GM10248 (cell line): Measurements from ENCODE around the gene TDRD12.

Source experiments
- CTCF ChIA-PET: fragments of 300-600 bp; sonication (Branson Sonifier 250); formaldehyde crosslinking; extraction: SDS; loops from one replicate; lab custom pipeline; 2021; ENCODE audit warnings: antibody characterized with exemption; lab: Yijun Ruan, JAX
- POLR2A ChIA-PET: fragments of 350-650 bp; sonication (Branson Sonifier 250); formaldehyde crosslinking; extraction: SDS; loops from one replicate; lab custom pipeline; 2020; ENCODE audit warnings: antibody characterized with exemption; lab: Yijun Ruan, JAX
- DNase-seq: peaks from one replicate; pipeline ENCODE4 v3.0.0; 2012; ENCODE audit errors: extremely low spot score
- CTCF ChIP-seq: IDR thresholded peaks from 2 replicates; pipeline ENCODE4 v1.5.1; 2012; ENCODE audit warnings: mild to moderate bottlenecking, low read depth; ENCODE audit errors: extremely low read depth, missing control alignments, control extremely low read depth

Gene TDRD12

GRCh38 chr19:32809754-32810153, 90.2 kb downstream of the TDRD12 start:
- TF ChIP-seq CTCF: no peak
- ChIA-PET POLR2A (no interaction called here), CTCF (no interaction called here)
- DNase-seq: no peak

- no peak for DNase-seq
- TF ChIP-seq CTCF: no peak
- ChIA-PET CTCF (no interaction called here), POLR2A (no interaction called here)
These were observed 90.9 kb downstream of the TDRD12 start for GRCh38 chr19:32810452-32810851.

- DNase-seq: no peak
- TF ChIP-seq CTCF: no peak
- POLR2A ChIA-PET: no interaction called here
- CTCF ChIA-PET: no interaction called here
These were observed 91.6 kb downstream of the TDRD12 start for GRCh38 chr19:32811151-32811550.

GRCh38 chr19:32812036-32812435, 92.5 kb downstream of the TDRD12 start:
- no peak for DNase-seq
- POLR2A ChIA-PET: no interaction called here
- no peak for TF ChIP-seq CTCF
- CTCF ChIA-PET: no interaction called here

GRCh38 chr19:32812571-32812970, 93.0 kb downstream of the TDRD12 start:
- no peak for DNase-seq
- POLR2A ChIA-PET: no interaction called here
- no peak for TF ChIP-seq CTCF
- CTCF ChIA-PET: no interaction called here

- POLR2A ChIA-PET: no interaction called here
- CTCF ChIA-PET: no interaction called here
- no peak for TF ChIP-seq CTCF
- DNase-seq: no peak
These were observed 94.4 kb downstream of the TDRD12 start for GRCh38 chr19:32813862-32814425.
